Measurements from ENCODE around the gene MIER1. TPM values are rescaled to one million over a fixed set of nuclear protein-coding genes. Genes with fewer than 3 reads are reported as not detected.

MIER1 gene
- total RNA-seq, 1 donor from 2014 or later = 32.5 TPM

GRCh38 chr1:67005068-67005467 is 80.3 kb downstream of the MIER1 start:
- H3K27me3 Mint-ChIP-seq = no peaks in the 10 kb centered on the region
- H3K36me3 Mint-ChIP-seq (ENCODE audit: insufficient read depth) = peaks cover 21% of the 10 kb centered on the region
- DNase-seq (ENCODE audit: low spot score, unreplicated experiment) = no peak
- no peak overlapping the region for H3K4me3 Mint-ChIP-seq (ENCODE audit: low read depth)
- H3K4me1 Mint-ChIP-seq (ENCODE audit: low read depth) = peaks cover 2% of the 10 kb centered on the region
- no peaks in the 10 kb centered on the region for H3K9me3 Mint-ChIP-seq (ENCODE audit: low read depth)
- TF ChIP-seq, protein P1, sequence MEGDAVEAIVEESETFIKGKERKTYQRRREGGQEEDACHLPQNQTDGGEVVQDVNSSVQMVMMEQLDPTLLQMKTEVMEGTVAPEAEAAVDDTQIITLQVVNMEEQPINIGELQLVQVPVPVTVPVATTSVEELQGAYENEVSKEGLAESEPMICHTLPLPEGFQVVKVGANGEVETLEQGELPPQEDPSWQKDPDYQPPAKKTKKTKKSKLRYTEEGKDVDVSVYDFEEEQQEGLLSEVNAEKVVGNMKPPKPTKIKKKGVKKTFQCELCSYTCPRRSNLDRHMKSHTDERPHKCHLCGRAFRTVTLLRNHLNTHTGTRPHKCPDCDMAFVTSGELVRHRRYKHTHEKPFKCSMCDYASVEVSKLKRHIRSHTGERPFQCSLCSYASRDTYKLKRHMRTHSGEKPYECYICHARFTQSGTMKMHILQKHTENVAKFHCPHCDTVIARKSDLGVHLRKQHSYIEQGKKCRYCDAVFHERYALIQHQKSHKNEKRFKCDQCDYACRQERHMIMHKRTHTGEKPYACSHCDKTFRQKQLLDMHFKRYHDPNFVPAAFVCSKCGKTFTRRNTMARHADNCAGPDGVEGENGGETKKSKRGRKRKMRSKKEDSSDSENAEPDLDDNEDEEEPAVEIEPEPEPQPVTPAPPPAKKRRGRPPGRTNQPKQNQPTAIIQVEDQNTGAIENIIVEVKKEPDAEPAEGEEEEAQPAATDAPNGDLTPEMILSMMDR (IDR thresholded peaks at IDR 0.05; ENCODE audit: unreplicated experiment) = no peak
- no peak overlapping the region for H3K27ac Mint-ChIP-seq

- peaks cover 31% of the 10 kb centered on the region for H3K36me3 Mint-ChIP-seq (ENCODE audit: insufficient read depth)
- no peak for DNase-seq (ENCODE audit: low spot score, unreplicated experiment)
- H3K4me3 Mint-ChIP-seq (ENCODE audit: low read depth) = no peak overlapping the region
- no peak overlapping the region for H3K27ac Mint-ChIP-seq
- no peaks in the 10 kb centered on the region for H3K9me3 Mint-ChIP-seq (ENCODE audit: low read depth)
- no peaks in the 10 kb centered on the region for H3K27me3 Mint-ChIP-seq
- TF ChIP-seq, protein P1 (IDR thresholded peaks at IDR 0.05; ENCODE audit: unreplicated experiment) = no peak
- H3K4me1 Mint-ChIP-seq (ENCODE audit: low read depth) = no peaks in the 10 kb centered on the region
These were observed 85.0 kb downstream of the MIER1 start for GRCh38 chr1:67009792-67010191.

GRCh38 chr1:67013573-67013972 is 88.8 kb downstream of the MIER1 start:
- Mint-ChIP-seq H3K4me3 (ENCODE audit: low read depth) (no peak overlapping the region), H3K27ac (no peak overlapping the region), H3K27me3 (no peaks in the 10 kb centered on the region), H3K4me1 (ENCODE audit: low read depth) (peaks cover 1% of the 10 kb centered on the region), H3K9me3 (ENCODE audit: low read depth) (no peaks in the 10 kb centered on the region), H3K36me3 (ENCODE audit: insufficient read depth) (peaks cover 25% of the 10 kb centered on the region)
- TF ChIP-seq, protein P1 (IDR thresholded peaks at IDR 0.05; ENCODE audit: unreplicated experiment) = no peak
- no peak for DNase-seq (ENCODE audit: low spot score, unreplicated experiment)

GRCh38 chr1:67018574-67018973 is 93.8 kb downstream of the MIER1 start:
- Mint-ChIP-seq H3K27me3 (no peaks in the 10 kb centered on the region), H3K27ac (peak overlapping the region; percentile 85), H3K4me1 (ENCODE audit: low read depth) (peaks cover 24% of the 10 kb centered on the region), H3K4me3 (ENCODE audit: low read depth) (no peak overlapping the region), H3K9me3 (ENCODE audit: low read depth) (no peaks in the 10 kb centered on the region), H3K36me3 (ENCODE audit: insufficient read depth) (peaks cover 8% of the 10 kb centered on the region)
- DNase-seq (ENCODE audit: low spot score, unreplicated experiment) = no peak
- TF ChIP-seq, protein P1 (IDR thresholded peaks at IDR 0.05; ENCODE audit: unreplicated experiment) = no peak

GRCh38 chr1:67019121-67019520 is 94.3 kb downstream of the MIER1 start:
- no peaks in the 10 kb centered on the region for H3K27me3 Mint-ChIP-seq
- H3K4me3 Mint-ChIP-seq (ENCODE audit: low read depth) = no peak overlapping the region
- peaks cover 24% of the 10 kb centered on the region for H3K4me1 Mint-ChIP-seq (ENCODE audit: low read depth)
- H3K36me3 Mint-ChIP-seq (ENCODE audit: insufficient read depth) = peaks cover 8% of the 10 kb centered on the region
- peak overlapping the region; percentile 85 for H3K27ac Mint-ChIP-seq
- TF ChIP-seq, protein P1 (IDR thresholded peaks at IDR 0.05; ENCODE audit: unreplicated experiment) = no peak
- DNase-seq (ENCODE audit: low spot score, unreplicated experiment) = no peak
- H3K9me3 Mint-ChIP-seq (ENCODE audit: low read depth) = no peaks in the 10 kb centered on the region
